HG02943 (cell line): ENCODE results near the gene PPP1R3G.

ENCODE experiments used
- ATAC-seq: cut with Tn5 transposase; IDR thresholded peaks from one replicate; pipeline ENCODE4 v1.9.1; 2021; ENCODE audit warnings: mild to moderate bottlenecking, low read depth, moderate library complexity; ENCODE audit not compliant: unreplicated experiment

PPP1R3G gene

DNA sequence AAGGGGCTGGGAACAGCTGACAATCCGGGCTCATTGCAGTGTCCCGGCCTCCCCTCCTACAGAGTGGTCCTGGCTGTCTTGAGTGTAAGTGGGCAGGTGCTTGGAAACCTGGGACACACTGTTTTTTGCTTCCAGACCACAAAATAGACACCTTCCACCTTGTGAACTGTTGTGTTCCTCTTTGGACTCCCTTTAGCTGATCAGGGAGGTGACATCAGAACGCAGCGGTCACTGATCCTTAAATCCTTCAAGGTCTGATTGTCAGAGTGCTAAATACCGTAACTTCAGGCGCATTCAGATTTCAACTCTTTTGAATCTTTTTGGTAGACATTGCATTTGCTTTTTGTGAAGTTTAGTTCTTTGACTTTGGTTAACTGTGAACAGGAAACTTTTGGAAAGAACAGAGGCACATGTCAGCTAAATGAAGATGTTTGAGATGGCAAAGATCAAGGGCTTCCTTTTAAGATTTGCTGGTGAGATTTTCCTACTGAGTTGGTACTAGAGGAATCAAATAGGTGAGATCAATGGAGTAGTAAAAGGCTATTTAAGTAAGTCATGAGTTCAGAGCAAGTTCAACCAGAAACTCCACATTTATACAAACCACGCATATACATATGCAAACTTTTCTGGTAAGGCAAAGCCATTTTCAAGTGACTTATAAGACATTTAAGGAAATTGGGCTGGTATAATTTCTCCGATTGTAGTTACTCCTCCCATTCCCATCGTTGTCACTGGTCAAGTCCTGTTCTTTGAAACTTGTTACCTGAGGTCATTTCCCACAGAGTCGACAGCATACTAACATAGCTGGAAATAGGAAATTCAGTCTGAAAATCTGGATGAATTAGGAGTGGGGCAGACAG is 6.3 kb downstream of the PPP1R3G start:
- no peak for ATAC-seq

DNA sequence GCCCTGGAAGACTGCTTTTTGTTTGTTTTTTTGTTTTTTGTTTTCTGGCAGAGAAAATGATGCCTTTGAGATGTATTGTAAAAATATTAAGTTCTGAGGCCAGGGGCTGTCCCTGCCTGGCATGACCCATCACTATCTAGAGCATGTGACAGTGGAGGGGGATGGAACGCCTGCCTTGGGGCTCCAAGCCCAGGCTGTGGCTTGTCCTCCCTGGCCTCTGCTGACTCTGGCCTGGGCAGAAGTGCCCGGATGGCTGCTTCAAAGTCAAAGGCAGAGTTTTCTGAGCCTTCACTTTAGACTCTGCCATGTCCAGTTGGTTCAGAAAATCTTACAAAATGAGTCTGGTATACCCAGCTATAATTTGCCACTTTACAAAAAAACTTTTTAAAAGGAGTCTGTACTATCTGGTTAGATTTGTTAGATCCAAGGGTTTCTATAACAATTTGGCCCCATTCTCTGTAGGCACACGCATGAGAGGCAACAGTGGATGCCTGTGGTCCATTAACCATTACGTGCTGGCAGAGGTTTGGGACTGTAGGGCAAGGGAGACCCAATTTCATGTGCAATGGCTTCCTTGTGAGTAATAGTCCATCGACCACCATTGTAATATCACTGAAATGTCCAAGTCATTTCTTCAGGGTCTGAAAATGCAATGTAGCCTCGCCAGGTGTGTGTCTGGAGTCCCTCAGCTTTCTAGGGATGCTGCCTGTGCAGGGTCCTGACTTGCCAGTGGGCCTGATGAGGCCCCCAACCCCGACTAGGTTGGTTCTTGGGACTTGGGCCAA is 8.3 kb downstream of the PPP1R3G start:
- ATAC-seq, result no peak

DNA sequence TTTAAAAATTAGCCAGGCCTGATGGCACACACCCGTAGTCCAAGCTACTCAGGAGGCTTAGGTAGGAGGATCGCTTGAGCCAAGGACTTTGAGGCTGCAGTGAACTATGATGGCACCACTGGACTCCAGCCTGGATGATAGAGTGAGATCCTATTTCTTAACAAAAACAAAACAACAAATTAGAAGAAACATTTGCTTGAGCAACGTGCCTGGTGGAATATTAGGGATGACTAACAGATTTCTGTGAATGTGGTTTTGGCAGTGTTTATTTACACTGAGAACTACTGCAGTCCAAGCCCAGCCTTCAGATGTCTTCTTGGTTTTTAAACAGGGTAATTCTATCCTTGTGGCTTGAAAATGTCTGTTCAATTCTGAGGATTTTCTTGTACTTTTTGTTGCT is 9.2 kb downstream of the PPP1R3G start:
- ATAC-seq, result no peak

DNA sequence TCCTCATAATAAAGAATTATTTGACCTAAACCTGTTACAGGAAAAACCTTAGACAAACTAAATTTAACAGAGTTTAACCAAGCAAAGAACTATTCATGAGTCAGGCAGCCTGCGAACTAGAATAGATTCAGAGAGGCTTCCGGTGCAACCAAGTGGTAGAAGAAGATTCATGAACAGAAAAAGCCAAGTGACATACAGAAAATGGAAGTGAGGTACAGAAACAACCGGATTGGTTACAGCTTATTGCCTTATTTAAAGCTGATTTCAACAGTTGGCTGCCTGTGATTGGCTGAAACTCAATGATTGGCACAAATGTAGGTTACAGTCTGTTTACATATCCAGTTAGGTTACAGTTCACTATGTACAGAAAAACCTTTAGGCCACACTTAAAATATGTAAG is 10.1 kb downstream of the PPP1R3G start:
- no peak for ATAC-seq

DNA sequence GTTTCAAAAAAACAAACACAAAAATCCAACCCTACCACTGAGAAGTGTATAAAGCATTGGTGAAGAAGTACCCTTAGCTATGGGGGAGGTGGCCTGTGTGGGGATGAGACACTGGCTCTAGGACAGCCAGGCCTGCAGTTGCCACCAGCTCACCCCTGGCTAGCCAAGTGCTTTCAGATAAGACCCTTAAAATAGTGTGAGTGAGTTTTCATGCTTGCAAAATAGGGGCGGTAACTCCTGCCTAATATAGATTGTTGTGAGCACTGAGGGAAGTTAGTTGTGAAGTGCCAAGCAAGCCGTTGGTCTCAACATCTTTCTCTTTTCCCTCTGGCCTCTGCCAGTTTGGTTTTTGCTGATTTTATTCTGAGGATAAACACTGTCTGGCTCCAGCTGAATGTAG is 11.3 kb downstream of the PPP1R3G start:
- ATAC-seq, result no peak

DNA sequence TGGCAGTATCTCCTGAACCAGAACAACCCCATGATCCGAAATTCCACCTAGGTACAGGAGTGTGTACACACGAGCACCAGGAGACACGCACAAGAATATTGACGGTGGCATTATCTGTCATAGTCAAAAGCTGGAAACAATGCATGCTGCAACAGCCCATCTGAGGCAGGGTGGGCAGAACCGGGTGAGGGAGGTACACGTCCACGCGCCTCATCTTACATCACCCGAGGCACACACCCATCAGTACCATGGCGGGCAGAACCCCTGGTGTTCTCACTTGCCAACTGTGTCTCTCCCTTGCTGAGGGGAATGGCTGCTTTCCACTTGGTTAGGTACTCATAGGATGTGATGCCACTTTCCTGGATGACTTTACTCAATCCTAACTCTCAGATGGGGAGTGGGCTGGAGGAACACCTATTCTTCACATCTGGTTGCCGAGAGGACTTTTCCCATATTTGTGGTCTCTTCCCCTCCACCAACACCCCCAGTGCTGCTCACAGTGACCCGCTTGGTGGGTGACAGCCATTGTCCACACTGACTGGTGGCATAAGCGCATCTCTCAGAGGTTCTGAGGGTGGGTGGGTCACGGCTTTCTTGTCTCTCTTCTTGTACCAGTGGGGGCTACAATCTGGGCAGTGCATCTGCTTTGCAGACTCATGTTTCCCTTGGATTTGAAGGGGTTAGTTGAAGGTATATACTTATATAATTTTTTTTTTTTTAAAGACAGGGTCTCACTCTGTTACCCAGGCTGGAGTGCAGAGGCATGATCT is 13.5 kb downstream of the PPP1R3G start:
- ATAC-seq, result no peak

DNA sequence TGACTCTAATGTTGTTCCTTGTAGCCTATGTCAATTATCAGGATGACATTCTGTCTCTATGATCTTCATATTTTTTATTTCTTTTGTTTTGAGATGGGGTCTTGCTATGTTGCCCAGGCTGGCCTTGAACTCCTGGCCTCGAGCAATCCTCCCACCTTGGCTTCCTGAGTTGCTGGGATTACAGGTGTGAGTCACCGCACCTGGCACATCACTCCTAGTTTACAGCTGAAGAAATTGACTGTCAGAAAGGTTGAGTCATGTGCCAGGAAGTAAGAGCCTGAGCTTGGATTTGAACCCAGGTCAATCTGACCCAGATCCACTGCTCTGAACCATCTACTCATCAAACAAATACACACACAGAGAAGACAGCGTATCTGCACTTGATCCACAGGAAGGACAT is 14.4 kb downstream of the PPP1R3G start:
- ATAC-seq, result no peak

DNA sequence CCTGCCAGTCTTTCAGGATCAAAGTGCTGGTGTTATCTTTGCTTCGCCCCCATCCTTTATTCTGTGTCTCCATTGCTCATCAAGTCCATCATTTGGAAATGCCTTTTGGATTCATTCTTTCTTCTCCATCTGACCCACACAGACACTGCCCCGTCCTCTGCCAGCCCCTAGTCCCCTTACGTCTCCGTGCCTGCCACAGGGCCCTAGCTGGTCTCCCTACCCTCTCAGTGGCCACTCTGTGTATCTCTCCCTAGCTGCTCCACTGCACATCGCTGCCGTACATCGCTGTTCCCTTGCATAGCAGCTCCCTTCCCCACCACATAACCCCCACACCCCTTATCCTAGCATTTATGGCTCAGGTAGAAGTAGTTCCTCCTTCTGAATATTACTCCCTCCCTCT is 15.7 kb downstream of the PPP1R3G start:
- no peak for ATAC-seq

DNA sequence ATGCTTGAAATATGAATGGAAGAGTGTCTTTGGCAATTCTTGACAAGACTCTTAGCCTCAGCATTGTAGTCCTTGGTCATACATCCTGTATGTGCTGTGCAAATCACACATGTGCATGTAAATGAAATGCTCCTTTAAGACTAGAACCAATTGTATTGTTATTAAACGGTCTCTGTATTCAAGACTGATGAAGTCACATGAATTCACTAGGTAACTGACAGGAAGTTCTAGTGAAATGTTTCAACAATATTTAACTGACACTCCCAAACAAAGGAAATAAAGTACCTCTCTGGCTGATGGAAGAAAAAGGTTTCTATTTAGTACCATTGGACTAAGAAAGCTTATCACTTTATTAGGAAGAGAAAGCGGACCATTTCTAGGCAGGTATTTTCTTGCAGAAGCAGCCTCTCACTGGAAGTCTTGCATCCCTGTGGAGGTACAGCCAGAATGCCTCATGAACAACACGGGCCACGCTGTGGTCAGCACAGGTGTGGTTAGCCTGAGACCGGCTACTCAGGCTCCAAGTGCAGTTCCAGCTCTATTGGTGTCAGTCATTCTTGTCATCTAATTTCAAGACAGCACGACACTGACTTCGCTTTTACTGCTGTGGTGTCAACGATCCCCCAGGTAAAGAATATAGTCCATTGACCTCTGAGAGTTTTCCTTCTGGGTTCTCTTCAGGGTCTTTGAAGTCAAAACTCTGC is 17.3 kb downstream of the PPP1R3G start:
- no peak for ATAC-seq

DNA sequence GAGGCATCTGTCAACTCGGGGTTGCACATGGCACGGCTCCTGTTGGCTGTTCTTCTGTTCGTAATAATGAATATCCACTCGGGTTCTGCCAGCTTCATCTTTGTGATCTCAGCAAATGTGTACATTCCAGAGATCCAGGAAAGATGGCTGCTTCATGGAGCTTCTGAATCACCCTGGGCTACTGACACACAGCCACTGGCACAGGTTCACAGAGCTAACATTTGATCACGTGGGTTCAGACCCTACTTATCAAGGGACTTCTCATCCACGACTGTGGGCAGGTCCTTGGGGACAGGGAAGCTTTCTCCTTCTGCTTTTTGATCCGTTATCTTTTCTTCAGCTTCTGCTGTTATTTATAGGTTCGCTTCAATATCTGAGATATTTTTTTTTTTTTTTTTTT is 18.1 kb downstream of the PPP1R3G start:
- no peak for ATAC-seq

DNA sequence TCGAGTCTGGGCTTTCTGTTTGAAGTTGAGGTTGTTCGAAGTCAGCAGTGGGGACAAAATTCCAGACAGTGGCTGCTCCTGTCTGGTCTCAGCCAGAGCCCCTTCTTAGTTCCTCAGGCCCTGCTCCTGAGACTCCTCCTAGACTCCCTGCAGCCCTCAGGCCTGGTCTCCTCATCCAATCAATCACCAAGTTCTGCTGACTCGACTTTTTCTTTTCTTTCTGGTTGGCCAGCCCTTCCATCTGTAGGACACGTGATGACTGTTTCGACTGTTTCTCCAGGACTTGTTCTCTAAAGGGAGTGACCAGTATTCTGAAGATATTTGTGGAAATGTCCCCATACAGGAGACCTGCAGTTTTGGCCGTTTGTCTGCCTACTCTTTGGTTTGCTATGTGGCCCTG is 19.5 kb downstream of the PPP1R3G start:
- ATAC-seq, result no peak

DNA sequence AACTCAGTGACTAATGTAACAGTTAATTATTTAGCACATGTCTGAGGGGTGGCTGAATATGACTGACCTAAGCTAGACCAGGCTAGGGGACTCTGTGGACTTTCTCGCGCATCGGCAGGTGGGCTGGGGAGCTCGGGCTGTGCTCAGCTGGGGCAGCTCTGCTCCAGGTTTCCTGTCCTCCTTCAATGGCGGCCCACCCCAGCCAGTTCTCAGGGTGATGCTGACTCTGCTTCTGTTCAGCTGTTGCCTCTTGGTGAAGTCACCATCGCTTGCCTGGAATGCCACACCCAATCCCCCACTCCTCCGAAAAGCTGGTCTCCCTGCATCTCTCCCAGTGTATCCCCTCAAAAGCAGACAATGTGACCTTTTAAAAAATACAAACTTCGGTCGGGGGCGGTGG is 20.0 kb downstream of the PPP1R3G start:
- ATAC-seq, result no peak

DNA sequence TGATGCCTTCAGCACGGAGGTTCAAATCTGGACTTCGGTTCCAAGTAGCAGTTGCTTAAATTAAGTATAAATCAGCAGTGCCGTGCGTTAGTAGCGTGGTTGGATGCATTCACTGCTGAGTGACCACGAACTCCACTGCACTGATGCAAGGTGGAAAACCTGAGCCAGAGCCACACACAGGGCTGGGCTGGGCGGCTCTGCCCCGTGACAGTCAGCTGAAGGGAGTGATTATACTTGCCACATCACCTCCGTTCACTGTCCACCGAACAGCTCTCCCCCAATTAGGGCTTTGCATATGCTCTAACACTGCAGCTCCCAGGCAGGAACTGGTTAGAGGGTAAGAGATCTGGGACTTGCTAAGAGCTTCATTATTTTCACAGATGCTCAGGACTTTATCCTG is 22.2 kb downstream of the PPP1R3G start:
- ATAC-seq, result no peak

DNA sequence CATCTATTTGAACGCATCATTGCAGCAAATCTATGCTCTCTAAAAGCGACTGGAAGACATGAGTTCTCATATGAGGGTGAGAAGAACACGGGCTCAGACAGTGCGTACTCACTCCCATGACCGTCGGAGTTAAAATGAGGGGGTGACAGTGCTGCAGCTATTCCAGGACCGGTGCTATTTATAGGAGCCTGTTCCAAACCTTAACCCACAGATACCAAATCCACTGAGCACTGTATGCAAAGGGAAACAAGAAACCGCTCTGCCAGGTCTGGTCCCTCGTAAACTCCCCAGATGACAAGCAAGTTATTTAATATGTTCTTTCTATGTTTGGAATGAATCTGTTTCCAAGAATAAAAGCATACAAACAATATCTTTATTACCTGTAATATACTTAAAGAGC is 22.9 kb downstream of the PPP1R3G start:
- no peak for ATAC-seq

DNA sequence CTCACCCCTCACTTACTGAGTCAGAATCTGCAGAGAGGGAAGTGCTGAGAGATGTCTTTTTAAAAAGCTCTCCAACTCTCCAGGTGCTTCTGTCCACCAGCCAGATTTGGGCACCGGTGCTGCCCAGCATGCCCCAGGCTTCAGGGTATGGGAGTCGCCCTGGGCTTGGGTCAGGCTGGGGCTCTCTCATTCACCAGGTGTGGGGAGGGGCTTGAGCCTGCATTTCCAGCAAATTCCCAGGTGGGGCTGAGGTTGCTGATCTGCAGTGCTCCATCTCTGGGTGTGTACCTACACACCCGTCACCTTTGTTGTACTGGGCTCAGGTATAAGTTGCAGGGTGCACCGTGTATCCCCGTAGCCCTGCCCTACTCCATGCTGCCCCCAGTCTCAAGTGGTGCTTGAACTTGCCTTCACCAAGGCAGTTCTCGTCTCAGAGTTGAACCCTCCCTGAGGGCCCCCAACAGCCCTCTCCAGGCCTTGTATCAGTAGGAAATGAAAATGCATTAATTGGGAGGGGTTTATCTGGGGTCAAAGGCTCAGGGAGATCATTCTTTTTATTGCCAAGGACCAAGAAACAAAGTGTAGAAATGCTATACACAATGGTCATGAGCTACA is 23.5 kb downstream of the PPP1R3G start:
- ATAC-seq, result no peak

DNA sequence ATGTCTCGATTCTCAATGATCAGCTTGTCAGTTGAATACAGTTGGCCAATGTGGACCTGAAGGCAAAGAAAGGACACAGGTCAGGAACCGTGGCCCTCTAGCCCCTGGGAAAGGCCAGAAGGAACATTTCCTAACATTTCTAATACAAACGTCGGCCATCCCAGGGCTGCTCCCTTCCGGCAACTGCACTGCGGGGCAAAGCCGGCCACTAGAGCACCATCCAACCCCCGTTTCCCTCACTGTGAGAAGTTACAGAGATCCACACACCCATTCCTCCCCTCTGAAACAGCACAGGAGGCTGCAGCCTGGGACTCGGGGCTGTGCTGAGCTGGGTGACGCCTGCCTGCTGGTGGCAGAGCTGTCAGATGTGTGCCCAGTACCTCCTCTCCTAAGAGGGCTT is 24.3 kb downstream of the PPP1R3G start:
- ATAC-seq, result no peak

DNA sequence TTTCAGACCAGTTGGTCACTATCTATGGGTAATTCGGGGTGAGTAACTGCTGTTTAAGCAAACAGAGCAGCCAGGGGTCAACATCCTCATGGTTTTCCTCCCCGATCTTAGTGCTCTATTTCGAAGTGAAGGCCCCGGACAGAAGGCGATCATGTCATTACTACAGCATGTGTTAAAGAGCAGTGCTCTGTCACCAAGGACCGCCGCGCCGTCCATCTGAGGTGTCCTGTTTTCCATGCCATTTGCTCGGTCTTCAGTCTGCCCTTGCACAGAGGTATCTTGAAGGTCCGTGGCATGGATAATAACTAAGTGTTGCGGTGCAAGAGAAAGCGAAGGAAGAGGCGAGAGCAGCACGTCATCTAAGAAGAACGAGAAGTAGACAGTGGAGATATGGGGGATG is 25.1 kb downstream of the PPP1R3G start:
- no peak for ATAC-seq

DNA sequence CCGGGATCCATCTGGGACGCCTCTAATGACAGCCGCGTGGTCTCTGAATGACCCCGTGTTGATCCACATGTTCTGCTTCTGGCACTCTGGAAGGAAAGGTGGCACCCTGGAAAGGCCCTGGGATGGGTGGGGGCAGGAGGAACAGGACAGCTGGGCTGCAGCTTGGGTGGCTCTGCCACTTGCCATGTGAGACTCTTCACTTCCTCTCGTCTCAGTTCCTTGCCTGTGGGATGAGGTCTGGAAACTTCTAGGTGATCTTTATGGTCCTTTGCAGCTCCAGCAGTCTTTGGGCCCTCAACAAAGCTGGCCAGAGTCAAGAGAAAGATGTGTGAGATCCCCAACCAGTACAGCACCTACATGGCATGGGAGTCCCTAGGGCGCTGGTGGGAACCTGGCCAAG is 26.5 kb downstream of the PPP1R3G start:
- no peak for ATAC-seq

DNA sequence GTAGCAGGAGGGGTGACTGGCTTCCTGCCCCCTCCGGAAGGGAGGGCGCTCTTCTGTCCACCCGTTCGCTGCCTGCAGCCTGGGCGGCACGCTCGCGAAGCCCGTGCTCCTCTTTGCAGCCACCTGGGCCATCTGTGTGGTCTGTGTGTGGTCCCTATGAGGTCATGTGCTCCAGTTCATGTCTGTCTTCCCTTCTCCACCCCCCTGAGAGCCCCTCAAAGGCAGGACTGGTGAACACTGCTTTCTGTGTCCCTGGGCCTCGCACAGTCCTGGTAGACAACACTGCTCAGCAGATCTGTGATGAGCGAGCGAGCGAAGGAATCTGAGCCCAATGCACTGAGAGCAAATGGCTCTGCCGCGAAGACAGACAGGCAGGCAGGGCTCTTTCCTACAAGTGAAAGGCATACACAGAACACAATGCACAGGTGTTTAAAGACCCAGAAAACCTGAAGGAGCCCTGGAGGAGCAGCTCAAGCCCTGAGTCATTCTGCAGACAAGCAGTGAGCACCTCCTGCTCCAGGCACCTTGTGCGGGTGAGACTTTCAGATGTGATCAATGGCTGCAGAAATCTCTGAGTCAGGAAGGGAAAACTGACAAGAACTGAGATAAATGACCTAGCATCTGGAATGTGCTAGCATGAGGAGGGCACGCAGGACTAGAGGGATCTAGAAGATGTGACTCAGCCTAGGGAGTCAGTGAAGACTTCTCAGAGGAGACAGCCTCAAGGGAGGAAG is 27.1 kb downstream of the PPP1R3G start:
- no peak for ATAC-seq

DNA sequence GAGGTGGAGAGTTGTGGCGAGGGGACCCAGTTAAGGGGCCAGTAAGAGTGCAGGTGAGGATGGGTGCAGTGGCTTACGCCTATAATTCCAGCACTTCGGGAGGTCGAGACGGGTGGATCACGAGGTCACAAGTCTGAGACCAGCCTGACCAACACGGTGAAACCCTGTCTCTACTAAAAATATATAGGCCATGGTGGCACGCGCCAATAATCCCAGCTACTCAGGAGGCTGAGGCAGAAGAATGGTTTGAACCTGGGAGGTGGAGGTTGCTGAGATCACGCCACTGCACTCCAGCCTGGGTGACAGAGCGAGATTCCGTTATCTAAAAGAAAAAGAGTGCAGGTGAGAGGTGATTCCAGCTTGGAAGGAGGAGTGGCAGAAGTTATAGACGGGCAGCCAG is 28.0 kb downstream of the PPP1R3G start:
- no peak for ATAC-seq
